K562 treated with DMSO at 1 percent for 12 hours (cell line): ENCODE measurements around the gene NUP42. TPM values are rescaled to one million over a fixed set of nuclear protein-coding genes. Genes with fewer than 3 reads are reported as not detected.

ENCODE experiments used
- total RNA-seq: library from RNA; unstranded; fragments of 300-600 nt; gene quantifications from 2 replicates; pipeline ENCODE4 v1.2.3, GENCODE V29; 2022; ENCODE audit not compliant: insufficient read depth

The NUP42 gene, protein sequence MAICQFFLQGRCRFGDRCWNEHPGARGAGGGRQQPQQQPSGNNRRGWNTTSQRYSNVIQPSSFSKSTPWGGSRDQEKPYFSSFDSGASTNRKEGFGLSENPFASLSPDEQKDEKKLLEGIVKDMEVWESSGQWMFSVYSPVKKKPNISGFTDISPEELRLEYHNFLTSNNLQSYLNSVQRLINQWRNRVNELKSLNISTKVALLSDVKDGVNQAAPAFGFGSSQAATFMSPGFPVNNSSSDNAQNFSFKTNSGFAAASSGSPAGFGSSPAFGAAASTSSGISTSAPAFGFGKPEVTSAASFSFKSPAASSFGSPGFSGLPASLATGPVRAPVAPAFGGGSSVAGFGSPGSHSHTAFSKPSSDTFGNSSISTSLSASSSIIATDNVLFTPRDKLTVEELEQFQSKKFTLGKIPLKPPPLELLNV
- 24.2 and 54.3 TPM in 2 replicates for total RNA-seq

DNA sequence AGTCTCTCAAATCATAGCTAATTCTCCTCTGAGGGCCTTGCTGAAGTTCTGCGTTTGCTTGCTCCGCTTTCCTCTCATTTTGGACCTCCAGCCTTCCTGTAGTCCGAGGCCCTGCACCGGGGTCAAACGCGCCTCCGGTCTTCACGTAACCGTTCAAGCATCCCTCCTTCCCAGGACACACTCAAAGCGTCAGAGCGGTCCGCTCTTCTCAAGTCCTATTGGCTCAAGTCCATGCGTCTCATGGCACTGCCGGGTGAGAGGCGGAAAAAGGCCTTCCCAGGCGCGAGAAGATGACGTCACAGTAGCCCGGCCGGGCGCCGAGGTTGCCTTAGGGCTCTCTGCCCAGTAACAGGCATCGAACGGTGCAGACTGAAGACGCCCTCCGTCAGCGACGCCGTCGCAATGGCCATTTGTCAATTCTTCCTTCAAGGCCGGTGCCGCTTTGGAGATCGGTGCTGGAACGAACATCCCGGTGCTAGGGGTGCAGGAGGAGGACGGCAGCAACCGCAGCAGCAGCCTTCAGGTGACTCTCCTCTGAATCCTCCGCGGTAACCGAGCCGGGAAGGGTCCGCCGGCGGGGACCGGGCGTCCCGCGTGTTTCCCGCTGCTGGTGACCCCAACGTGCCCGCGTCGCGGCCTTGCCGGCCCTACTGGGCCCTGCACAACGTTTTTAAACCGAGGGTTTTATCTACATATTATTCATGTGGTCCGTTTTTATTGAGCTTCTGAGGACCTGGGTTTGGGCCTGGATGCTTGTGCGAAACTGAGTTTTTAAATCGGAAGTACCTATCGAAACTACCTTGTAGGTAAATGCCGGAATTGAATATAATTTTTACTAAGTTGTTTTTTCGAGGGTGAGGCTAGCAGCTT is at the start of gene NUP42:
Gene NUP42 (plus strand): TSS at position 365 of the 870 bp plus-strand sequence. CDS start 38 bp downstream, at position 403.

DNA sequence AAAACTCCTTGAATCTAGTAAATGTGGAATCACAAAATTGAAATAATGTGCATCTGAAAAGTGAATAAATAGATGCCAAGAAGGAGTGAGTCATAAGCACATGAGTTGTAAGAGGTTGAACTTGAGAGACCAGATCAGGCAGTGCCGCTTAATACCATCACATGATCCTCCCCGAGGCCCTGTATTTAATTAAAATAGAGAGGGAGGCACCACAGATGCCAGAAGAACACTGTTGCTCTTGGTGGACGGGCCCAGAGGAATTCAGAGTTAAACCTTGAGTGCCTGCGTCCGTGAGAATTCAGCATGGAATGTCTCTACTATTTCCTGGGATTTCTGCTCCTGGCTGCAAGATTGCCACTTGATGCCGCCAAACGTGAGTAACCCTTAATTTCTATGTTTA is 64.7 kb downstream of the NUP42 start, which contains the start of gene GPNMB:
Gene GPNMB (plus strand): TSS at position 221 of the 400 bp plus-strand sequence. CDS start 83 bp downstream, at position 304.

Other genes starting within 250 kb of the NUP42 start
- gene HYCC1, start 167.9 kb upstream of the NUP42 start, total RNA-seq: 8.9 and 31.4 TPM in 2 replicates
- 25.1 and 27.0 TPM in 2 replicates for gene KLHL7, start 76.3 kb upstream of the NUP42 start, total RNA-seq
- gene GPNMB, start 64.7 kb downstream of the NUP42 start, total RNA-seq: 0.43 TPM in 1 of 2 replicates, not detected in the other
- gene MALSU1, start 117.3 kb downstream of the NUP42 start, total RNA-seq: 68.4 and 79.6 TPM in 2 replicates